NB4 (cell line): Measurements from ENCODE around the gene TDRD1.

Experiments
- POLR2A ChIP-seq: IDR thresholded peaks from 2 replicates; pipeline ENCODE4 v1.6.1; 2011; ENCODE audit warnings: mild to moderate bottlenecking; ENCODE audit not compliant: insufficient read length; ENCODE audit errors: extremely low read depth
- TF ChIP-seq, protein P1 (sequence below): IDR thresholded peaks from one replicate; pipeline ENCODE4 v1.5.1; 2012; ENCODE audit warnings: low read depth, low read length
- TF ChIP-seq, protein P2 (sequence below): IDR thresholded peaks from 2 replicates; pipeline ENCODE4 v1.6.1; 2011; ENCODE audit warnings: low read depth, low read length

DNA sequence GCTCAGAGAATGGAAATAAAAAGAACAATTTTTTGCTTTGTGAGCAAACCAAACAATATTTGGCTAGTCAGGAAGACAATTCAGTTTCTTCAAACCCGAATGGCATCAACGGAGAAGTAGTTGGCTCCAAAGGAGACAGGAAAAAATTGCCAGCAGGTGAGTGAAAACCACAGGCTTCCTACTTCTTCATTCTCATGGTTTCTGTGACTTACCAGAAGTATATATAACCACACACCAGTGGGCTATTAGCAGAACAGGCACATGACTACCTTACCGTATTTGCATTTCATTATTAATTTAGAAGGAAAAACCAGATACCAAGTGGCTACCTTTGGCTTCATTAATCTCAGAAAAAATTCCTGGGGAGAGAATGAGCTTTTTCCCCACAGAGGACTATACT lies 8.8 kb downstream of the TDRD1 start:
- TF ChIP-seq, protein P1, sequence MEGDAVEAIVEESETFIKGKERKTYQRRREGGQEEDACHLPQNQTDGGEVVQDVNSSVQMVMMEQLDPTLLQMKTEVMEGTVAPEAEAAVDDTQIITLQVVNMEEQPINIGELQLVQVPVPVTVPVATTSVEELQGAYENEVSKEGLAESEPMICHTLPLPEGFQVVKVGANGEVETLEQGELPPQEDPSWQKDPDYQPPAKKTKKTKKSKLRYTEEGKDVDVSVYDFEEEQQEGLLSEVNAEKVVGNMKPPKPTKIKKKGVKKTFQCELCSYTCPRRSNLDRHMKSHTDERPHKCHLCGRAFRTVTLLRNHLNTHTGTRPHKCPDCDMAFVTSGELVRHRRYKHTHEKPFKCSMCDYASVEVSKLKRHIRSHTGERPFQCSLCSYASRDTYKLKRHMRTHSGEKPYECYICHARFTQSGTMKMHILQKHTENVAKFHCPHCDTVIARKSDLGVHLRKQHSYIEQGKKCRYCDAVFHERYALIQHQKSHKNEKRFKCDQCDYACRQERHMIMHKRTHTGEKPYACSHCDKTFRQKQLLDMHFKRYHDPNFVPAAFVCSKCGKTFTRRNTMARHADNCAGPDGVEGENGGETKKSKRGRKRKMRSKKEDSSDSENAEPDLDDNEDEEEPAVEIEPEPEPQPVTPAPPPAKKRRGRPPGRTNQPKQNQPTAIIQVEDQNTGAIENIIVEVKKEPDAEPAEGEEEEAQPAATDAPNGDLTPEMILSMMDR: no peak
- no peak for TF ChIP-seq POLR2A
- TF ChIP-seq, protein P2, sequence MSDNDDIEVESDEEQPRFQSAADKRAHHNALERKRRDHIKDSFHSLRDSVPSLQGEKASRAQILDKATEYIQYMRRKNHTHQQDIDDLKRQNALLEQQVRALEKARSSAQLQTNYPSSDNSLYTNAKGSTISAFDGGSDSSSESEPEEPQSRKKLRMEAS: no peak
